GM12878 (cell line): ENCODE results near the gene FABP6. TPM values are rescaled to one million over a fixed set of nuclear protein-coding genes. Genes with fewer than 3 reads are reported as not detected.

Experiments used
- ATAC-seq: fragments of 200-7000 bp; cut with Tn5 transposase; 3 replicates; pipeline ENCODE4 v1.9.1; 2020; ENCODE audit warnings: mild to moderate bottlenecking, moderate library complexity
- BruUV-seq: library from RNA; stranded (reverse); fragments of 400-500 nt; replicated peaks from 2 replicates; lab custom pipeline; 2021; lab: Mats Ljungman, UMichigan
- CTCF ChIA-PET: fragments of 300-600 bp; sonication (Branson Sonifier 250); formaldehyde crosslinking; extraction: SDS; loops from one replicate; lab custom pipeline; 2021; ENCODE audit warnings: inconsistent platforms; lab: Yijun Ruan, JAX
- POLR2A ChIA-PET: fragments of 350-600 bp; formaldehyde crosslinking; extraction: SDS; loops from one replicate; lab custom pipeline; 2021; ENCODE audit warnings: inconsistent platforms; lab: Charles Lee
- RAD21 ChIA-PET: fragments of 300-600 bp; sonication (Branson Sonifier 250); formaldehyde crosslinking; loops from one replicate; lab custom pipeline; 2023; ENCODE audit warnings: antibody characterized with exemption; ENCODE audit not compliant: unreplicated experiment; lab: Charles Lee
- SMC1A ChIA-PET: fragments of 300-600 bp; sonication (Branson Sonifier 250); formaldehyde crosslinking; loops from one replicate; lab custom pipeline; 2023; ENCODE audit not compliant: unreplicated experiment, uncharacterized antibody; lab: Charles Lee
- DNase-seq: peaks from one replicate; pipeline ENCODE4 v3.0.0-alpha.2; 2011; ENCODE audit warnings: low read depth, low spot score
- FAIRE-seq: peaks from 3 replicates; lab custom pipeline; 2011; peaks lifted over from hg19 to GRCh38; lab: Jason Lieb, UNC
- H2AFZ ChIP-seq: 2 replicates; pipeline ENCODE4 v1.6.0; 2011; ENCODE audit warnings: low read depth, low read length, control low read depth; ENCODE audit not compliant: control insufficient read depth
- H3K27ac ChIP-seq: 2 replicates; pipeline ENCODE4 v1.5.1; 2011; ENCODE audit warnings: control low read depth; ENCODE audit not compliant: control insufficient read depth, insufficient read depth
- H3K27me3 ChIP-seq, 2 experiments: replicated peaks in 1 of 2; 2 replicates each; pipeline versions ENCODE4 v1.6.0 to v1.6.1; 2011; ENCODE audit warnings: low read length in 1 of 2; ENCODE audit not compliant: control insufficient read depth in 2 of 2, insufficient read depth in 2 of 2
- H3K36me3 ChIP-seq, 2 experiments: 2 replicates each; pipeline ENCODE4 v1.5.1; 2011; ENCODE audit warnings: low read length in 1 of 2; ENCODE audit not compliant: control insufficient read depth in 2 of 2, insufficient read depth in 2 of 2
- H3K4me1 ChIP-seq: 2 replicates; pipeline ENCODE4 v1.6.1; 2011; ENCODE audit warnings: mild to moderate bottlenecking, low read length, moderate library complexity, mixed read lengths; ENCODE audit not compliant: control insufficient read depth, insufficient read depth
- H3K4me2 ChIP-seq: 2 replicates; pipeline ENCODE4 v1.6.0; 2011; ENCODE audit warnings: control low read depth; ENCODE audit not compliant: control insufficient read depth, insufficient read depth
- H3K4me3 ChIP-seq: fragments of 200-600 bp; sonication (generic); 2 replicates; pipeline ENCODE4 v1.5.1; 2016
- H3K79me2 ChIP-seq: 2 replicates; pipeline ENCODE4 v1.6.0; 2011; ENCODE audit warnings: low read length; ENCODE audit not compliant: control insufficient read depth, insufficient read depth
- H3K9ac ChIP-seq: 2 replicates; pipeline ENCODE4 v1.8.0; 2011; ENCODE audit warnings: low read length, control low read depth, mixed read lengths; ENCODE audit not compliant: control insufficient read depth, insufficient read depth
- H3K9me3 ChIP-seq: replicated peaks from 3 replicates; pipeline ENCODE4 v1.5.1; 2011; ENCODE audit warnings: mild to moderate bottlenecking, low read length; ENCODE audit not compliant: control insufficient read depth, insufficient read depth
- H4K20me1 ChIP-seq: 2 replicates; pipeline ENCODE4 v1.6.0; 2011; ENCODE audit not compliant: control insufficient read depth, insufficient read depth
- ATF7 ChIP-seq: fragments of 450-650 bp; IDR thresholded peaks from 2 replicates; pipeline ENCODE4 v1.6.1; 2016; ENCODE audit warnings: low read depth, mild to moderate bottlenecking
- CEBPZ ChIP-seq: fragments of 150-350 bp; IDR thresholded peaks from 2 replicates; pipeline ENCODE4 v1.6.1; 2016; ENCODE audit warnings: low read depth, low read length
- CHD1 ChIP-seq: IDR thresholded peaks from 2 replicates; pipeline ENCODE4 v1.6.1; 2012; ENCODE audit warnings: low read depth, low read length, improper control_type of control experiment
- CREB1 ChIP-seq: IDR thresholded peaks from 2 replicates; pipeline ENCODE4 v1.6.1; 2012; ENCODE audit warnings: low read depth, mild to moderate bottlenecking, inconsistent platforms
- E2F8 ChIP-seq: fragments of 450-650 bp; IDR thresholded peaks from 2 replicates; pipeline ENCODE4 v1.6.1; 2018; ENCODE audit warnings: mild to moderate bottlenecking, low read depth, moderate library complexity; ENCODE audit not compliant: partially characterized antibody
- EZH2 ChIP-seq: IDR thresholded peaks from 2 replicates; pipeline ENCODE4 v1.6.1; 2012; ENCODE audit warnings: low read depth, mild to moderate bottlenecking, control low read depth, inconsistent platforms, low read length, borderline replicate concordance; ENCODE audit not compliant: control insufficient read depth
- GABPA ChIP-seq: IDR thresholded peaks from 2 replicates; pipeline ENCODE4 v1.6.1; 2014; ENCODE audit warnings: antibody characterized with exemption, low read depth, mild to moderate bottlenecking, inconsistent platforms
- MYB ChIP-seq: fragments of 150-350 bp; IDR thresholded peaks from 2 replicates; pipeline ENCODE4 v1.6.1; 2014; ENCODE audit warnings: mild to moderate bottlenecking, low read depth, low read length, borderline replicate concordance
- RUNX3 ChIP-seq: IDR thresholded peaks from 2 replicates; pipeline ENCODE4 v1.6.1; 2012; ENCODE audit warnings: low read length, inconsistent platforms
- SIN3A ChIP-seq: IDR thresholded peaks from 2 replicates; pipeline ENCODE4 v1.6.1; 2012; ENCODE audit warnings: low read depth, low read length, improper control_type of control experiment
- SRF ChIP-seq, 2 experiments: IDR thresholded peaks; 2 replicates each; pipeline ENCODE4 v1.6.1; 2011; ENCODE audit warnings: low read depth in 2 of 2, low read length in 2 of 2, mild to moderate bottlenecking in 1 of 2, moderate library complexity in 1 of 2
- TBL1XR1 ChIP-seq: IDR thresholded peaks from 2 replicates; pipeline ENCODE4 v1.6.1; 2012; ENCODE audit warnings: low read depth, low read length, improper control_type of control experiment
- TCF12 ChIP-seq: IDR thresholded peaks from 2 replicates; pipeline ENCODE4 v1.6.1; 2011; ENCODE audit warnings: low read depth, mild to moderate bottlenecking, low read length
- TCF3 ChIP-seq: IDR thresholded peaks from 2 replicates; pipeline ENCODE4 v1.6.1; 2012; ENCODE audit warnings: low read depth, mild to moderate bottlenecking, low read length, borderline replicate concordance; ENCODE audit not compliant: insufficient read depth
- ZBED1 ChIP-seq: IDR thresholded peaks from 2 replicates; pipeline ENCODE4 v1.6.1; 2016; ENCODE audit warnings: borderline replicate concordance
- ZBTB4 ChIP-seq: fragments of 450-650 bp; formaldehyde crosslinking; IDR thresholded peaks from 2 replicates; pipeline ENCODE4 v1.4.0; 2022; ENCODE audit warnings: mild to moderate bottlenecking, moderate library complexity
- ZSCAN29 ChIP-seq: fragments of 450-650 bp; IDR thresholded peaks from 2 replicates; pipeline ENCODE4 v1.6.1; 2017; ENCODE audit warnings: mild to moderate bottlenecking, moderate library complexity
- WGBS: methylation state at CpG from one replicate; pipeline ENCODE4 v1.1.6; 2016; ENCODE audit warnings: low lambda C conversion rate; ENCODE audit not compliant: insufficient replicate concordance, insufficient coverage; ENCODE audit errors: missing lambda C conversion rate; 5-methylcytosine and 5-hydroxymethylcytosine counted together
- in situ Hi-C: fragments of 300-500 bp; cut with MboI; formaldehyde crosslinking; loops from 9 replicates; pipeline ENCODE4 v1.14.3; 2018; ENCODE audit warnings: mixed read lengths
- intact Hi-C: fragments of 100-400 bp; cut with micrococcal nuclease; formaldehyde crosslinking; loops from one replicate; pipeline ENCODE4 v1.14.2; 2022; ENCODE audit not compliant: unreplicated experiment
- polyA plus RNA-seq, 11 experiments: library from polyadenylated mRNA; depleted of rRNA in 4 of 11; unstranded in 6 of 11; stranded (reverse) in 5 of 11; fragments of >200 nt; fragmentation: Nextera tagmentation in 4 of 11; fragmentation: Illumina TruSeq in 1 of 11; extraction: Ambion mirVana in 4 of 11; extraction: Trizol in 1 of 11; gene quantifications; 1 replicate in 1 of 11; 2 replicates in 10 of 11; pipeline versions ENCODE4 v1.2.1 to v1.2.3, GENCODE V29; 2011 to 2016; ENCODE audit warnings: inconsistent platforms in 2 of 11, missing spikeins in 2 of 11, low read depth in 1 of 11
- total RNA-seq, 4 experiments: library from RNA; depleted of rRNA in 3 of 4; stranded (reverse); fragments of >200 nt in 3 of 4; fragmentation: Illumina TruSeq in 1 of 4; extraction: Trizol in 1 of 4; gene quantifications; 2 replicates each; pipeline versions ENCODE4 v1.2.1 to v1.2.3, GENCODE V29; 2013 to 2021

Gene FABP6
- total and polyA plus RNA-seq, 10 of the 15 experiments (the other 5 are each of a cell fraction or from before 2014, with no cell fraction given): 0.66 to 8.1 (median 2.4) TPM

- no TSS peak for BruUV-seq
- CTCF ChIA-PET: no interaction called here
- no peak for FAIRE-seq
These were observed 38.8 kb downstream of the FABP6 start for GRCh38 chr5:160268121-160268520.

More at GRCh38 chr5:160268121-160268520, 38.8 kb downstream of the FABP6 start:
- Histone ChIP-seq H4K20me1 (no peaks in the 10 kb centered on the region), H3K9me3 (no peaks in the 10 kb centered on the region), H3K4me2 (no peak overlapping the region), H3K36me3 (no peaks in the 10 kb centered on the region), H2AFZ (no peak overlapping the region), H3K27me3 (no peaks in the 10 kb centered on the region), H3K4me3 (no peak overlapping the region), H3K79me2 (no peaks in the 10 kb centered on the region), H3K4me1 (peaks cover 6% of the 10 kb centered on the region), H3K27ac (no peak overlapping the region), H3K9ac (no peak overlapping the region)
- ATAC-seq (no peak), DNase-seq (no peak)
- intact Hi-C loops (no loop called here), in situ Hi-C loops (no loop called here)
- no peak for TF ChIP-seq TBL1XR1
- no peak for TF ChIP-seq SRF (IDR thresholded peaks at IDR 0.05; ENCODE audit: low read depth in 2 of 2, low read length in 2 of 2)
- TF ChIP-seq ZBED1: no peak
- no peak for TF ChIP-seq CREB1
- no peak for TF ChIP-seq ZSCAN29
- no peak for TF ChIP-seq CHD1
- TF ChIP-seq CEBPZ: no peak
- TF ChIP-seq TCF12: no peak
- no peak for TF ChIP-seq EZH2
- no peak for TF ChIP-seq ZBTB4 (CRISPR knock-in tag)
- TF ChIP-seq E2F8: no peak
- no peak for TF ChIP-seq SIN3A
- no peak for TF ChIP-seq RUNX3
- TF ChIP-seq ATF7: no peak
- no peak for TF ChIP-seq TCF3
- no peak for TF ChIP-seq GABPA
- TF ChIP-seq MYB: no peak
- ChIA-PET POLR2A (no interaction called here), RAD21 (interaction anchor here (1.2 kb wide), 1 partner anchor 188 kb away, joined by 4 read pairs; no protein-coding TSS in a partner anchor), SMC1A (no interaction called here)
- WGBS: 76% methylated on average over 5 of the region's 5 CpGs
